Measurements from ENCODE around the gene PARP12. TPM values are rescaled to one million over a fixed set of nuclear protein-coding genes. Genes with fewer than 3 reads are reported as not detected.

Gene PARP12
- total and polyA plus RNA-seq, 2 of the 13 experiments (the other 11 are each of a cell fraction or from before 2014, with no cell fraction given) = 15.5 to 35.2 TPM

GRCh38 chr7:140049339-140050024, 13.3 kb downstream of the PARP12 start (continued):
- TF ChIP-seq SPEN (CRISPR knock-in tag; IDR thresholded peaks at IDR 0.05; ENCODE audit: low read depth) = peak; percentile 87; the same call in 1 of the 2 replicates
- TF ChIP-seq NFIB (CRISPR knock-in tag; IDR thresholded peaks at IDR 0.05; ENCODE audit: borderline replicate concordance) = no peak
- peak; percentile 83 for TF ChIP-seq MED13 (CRISPR knock-in tag; IDR thresholded peaks at IDR 0.05)
- 0 out of 2 replicates have a peak, but pooled peaks have one; percentile 12 for TF ChIP-seq TFDP2 (CRISPR knock-in tag; IDR thresholded peaks at IDR 0.05)
- peak; percentile 93 for TF ChIP-seq SMAD3 (CRISPR knock-in tag; IDR thresholded peaks at IDR 0.05)
- no peak for TF ChIP-seq ATRX (CRISPR knock-in tag; IDR thresholded peaks at IDR 0.05; ENCODE audit: borderline replicate concordance)
- no peak for TF ChIP-seq ZNF143 (CRISPR knock-in tag; IDR thresholded peaks at IDR 0.05)
- peak; percentile 78; the same call in 1 of the 2 replicates for TF ChIP-seq SATB2 (CRISPR knock-in tag; IDR thresholded peaks at IDR 0.05)
- peak; percentile 100 for TF ChIP-seq ZEB1 (IDR thresholded peaks at IDR 0.05; ENCODE audit: insufficient replicate concordance, low read depth)
- no peak for TF ChIP-seq GLMP (CRISPR knock-in tag; IDR thresholded peaks at IDR 0.05; ENCODE audit: borderline replicate concordance)
- TF ChIP-seq ZBTB39 (CRISPR knock-in tag; IDR thresholded peaks at IDR 0.05) = peak; percentile 82; the same call in 1 of the 2 replicates
- no peak for TF ChIP-seq FUBP1 (CRISPR knock-in tag; IDR thresholded peaks at IDR 0.05; ENCODE audit: borderline replicate concordance)
- TF ChIP-seq ZSCAN30 (CRISPR knock-in tag; IDR thresholded peaks at IDR 0.05) = 0 out of 2 replicates have a peak, but pooled peaks have one; percentile 63
- no peak for TF ChIP-seq NFKB2 (CRISPR knock-in tag; IDR thresholded peaks at IDR 0.05; ENCODE audit: borderline replicate concordance)
- TF ChIP-seq ZNF605 (CRISPR knock-in tag; IDR thresholded peaks at IDR 0.05) = peak; percentile 100
- TF ChIP-seq ATF7 (IDR thresholded peaks at IDR 0.05) = no peak
- peak; percentile 70; the same call in 1 of the 2 replicates for TF ChIP-seq ATF7 (CRISPR knock-in tag; IDR thresholded peaks at IDR 0.05)
- TF ChIP-seq ERF (CRISPR knock-in tag; IDR thresholded peaks at IDR 0.05) = peak; percentile 98
- TF ChIP-seq ZNF280D (CRISPR knock-in tag; IDR thresholded peaks at IDR 0.05) = peak; percentile 65
- TF ChIP-seq ZZZ3 (CRISPR knock-in tag; IDR thresholded peaks at IDR 0.05; ENCODE audit: borderline replicate concordance) = peak; percentile 61; the same call in 1 of the 2 replicates
